ENCODE measurements around the gene MAP3K20. TPM values are rescaled to one million over a fixed set of nuclear protein-coding genes. Genes with fewer than 3 reads are reported as not detected.
A peak's percentile ranks its signal among the peaks of the same experiment; 100 is the strongest.
"Not testable (repeated sequence)": the region's sequence is repeated elsewhere in the genome, so short reads cannot be mapped to it uniquely, and the experiment has no call there.

Gene MAP3K20
- total RNA-seq, 1 experiment from 2014 or later, result 32.8 TPM

GRCh38 chr2:173157676-173158293 lies 82.1 kb downstream of the MAP3K20 start:
- peaks cover 4% of the 10 kb centered on the region for H3K36me3 ChIP-seq
- no peaks in the 10 kb centered on the region for H3K9me3 ChIP-seq
- no peak overlapping the region for H3K4me3 ChIP-seq
- no peak for DNase-seq
- no peaks in the 10 kb centered on the region for H3K27me3 ChIP-seq

- H3K4me3 ChIP-seq, result no peak overlapping the region
- DNase-seq, result peak; percentile 94
Measured at GRCh38 chr2:173159791-173160463, 84.3 kb downstream of the MAP3K20 start.

GRCh38 chr2:173160618-173161017 lies 85.0 kb downstream of the MAP3K20 start:
- Histone ChIP-seq H3K27me3 (no peaks in the 10 kb centered on the region), H3K9me3 (0 out of 2 replicates have a peak, but pooled peaks cover 4% of the 10 kb centered on the region), H3K36me3 (peaks cover 7% of the 10 kb centered on the region), H3K4me3 (no peak overlapping the region)
- DNase-seq, result no peak

More at GRCh38 chr2:173159791-173160463, 84.3 kb downstream of the MAP3K20 start:
- Histone ChIP-seq H3K36me3 (peaks cover 7% of the 10 kb centered on the region), H3K27me3 (no peaks in the 10 kb centered on the region), H3K9me3 (0 out of 2 replicates have a peak, but pooled peaks cover 4% of the 10 kb centered on the region)

GRCh38 chr2:173161040-173161439 lies 85.4 kb downstream of the MAP3K20 start:
- DNase-seq, result no peak
- H3K4me3 ChIP-seq, result no peak overlapping the region

GRCh38 chr2:173161507-173161906 lies 85.9 kb downstream of the MAP3K20 start:
- Histone ChIP-seq H3K4me3 (no peak overlapping the region), H3K9me3 (0 out of 2 replicates have a peak, but pooled peaks cover 4% of the 10 kb centered on the region), H3K27me3 (no peaks in the 10 kb centered on the region), H3K36me3 (peaks cover 7% of the 10 kb centered on the region)
- no peak for DNase-seq

More at GRCh38 chr2:173161040-173161439, 85.4 kb downstream of the MAP3K20 start:
- H3K36me3 ChIP-seq, result peaks cover 7% of the 10 kb centered on the region
- no peaks in the 10 kb centered on the region for H3K27me3 ChIP-seq
- 0 out of 2 replicates have a peak, but pooled peaks cover 4% of the 10 kb centered on the region for H3K9me3 ChIP-seq

GRCh38 chr2:173163357-173163756 lies 87.7 kb downstream of the MAP3K20 start:
- DNase-seq, H3K27me3 ChIP-seq, H3K9me3 ChIP-seq, H3K4me3 ChIP-seq, H3K36me3 ChIP-seq: not testable (repeated sequence)

- Histone ChIP-seq H3K9me3 (0 out of 2 replicates have a peak, but pooled peaks cover 4% of the 10 kb centered on the region), H3K36me3 (peaks cover 7% of the 10 kb centered on the region), H3K27me3 (no peaks in the 10 kb centered on the region), H3K4me3 (no peak overlapping the region)
- DNase-seq, result no peak
Measured at GRCh38 chr2:173164396-173164795, 88.8 kb downstream of the MAP3K20 start.

GRCh38 chr2:173165443-173166238 lies 90.0 kb downstream of the MAP3K20 start:
- no peak overlapping the region for H3K4me3 ChIP-seq
- no peaks in the 10 kb centered on the region for H3K27me3 ChIP-seq
- peaks cover 7% of the 10 kb centered on the region for H3K36me3 ChIP-seq
- DNase-seq, result peak; percentile 23
- 0 out of 2 replicates have a peak, but pooled peaks cover 4% of the 10 kb centered on the region for H3K9me3 ChIP-seq

- Histone ChIP-seq H3K9me3 (no peaks in the 10 kb centered on the region), H3K36me3 (no peaks in the 10 kb centered on the region; the same call in 1 of the 2 replicates), H3K4me3 (no peak overlapping the region), H3K27me3 (no peaks in the 10 kb centered on the region)
- no peak for DNase-seq
Measured at GRCh38 chr2:173171321-173171720, 95.7 kb downstream of the MAP3K20 start.

GRCh38 chr2:173171924-173172643 lies 96.4 kb downstream of the MAP3K20 start:
- no peaks in the 10 kb centered on the region for H3K9me3 ChIP-seq
- no peak for DNase-seq
- H3K27me3 ChIP-seq, result no peaks in the 10 kb centered on the region
- H3K4me3 ChIP-seq, result no peak overlapping the region
- no peaks in the 10 kb centered on the region; the same call in 1 of the 2 replicates for H3K36me3 ChIP-seq

GRCh38 chr2:173174339-173174738 lies 98.7 kb downstream of the MAP3K20 start:
- not testable (repeated sequence) for H3K27me3 ChIP-seq, DNase-seq, H3K9me3 ChIP-seq, H3K4me3 ChIP-seq, H3K36me3 ChIP-seq

GRCh38 chr2:173175222-173175621 lies 99.6 kb downstream of the MAP3K20 start:
- H3K27me3 ChIP-seq, result no peaks in the 10 kb centered on the region
- peak; percentile 52 for DNase-seq

GRCh38 chr2:173181982-173182381 lies 106.3 kb downstream of the MAP3K20 start:
- Histone ChIP-seq H3K36me3 (no peaks in the 10 kb centered on the region), H3K27me3 (no peaks in the 10 kb centered on the region), H3K9me3 (no peaks in the 10 kb centered on the region), H3K4me3 (no peak overlapping the region)
- no peak for DNase-seq

More at GRCh38 chr2:173175222-173175621, 99.6 kb downstream of the MAP3K20 start:
- H3K4me3 ChIP-seq, result no peak overlapping the region
- H3K36me3 ChIP-seq, result no peaks in the 10 kb centered on the region; the same call in 1 of the 2 replicates
- H3K9me3 ChIP-seq, result no peaks in the 10 kb centered on the region

GRCh38 chr2:173184031-173185004 lies 108.7 kb downstream of the MAP3K20 start:
- DNase-seq, result peak; percentile 95
- no peaks in the 10 kb centered on the region for H3K27me3 ChIP-seq
- peaks cover 3% of the 10 kb centered on the region; the same call in 1 of the 2 replicates for H3K36me3 ChIP-seq
- H3K4me3 ChIP-seq, result no peak overlapping the region
- no peaks in the 10 kb centered on the region for H3K9me3 ChIP-seq

GRCh38 chr2:173185437-173185836 lies 109.8 kb downstream of the MAP3K20 start:
- Histone ChIP-seq H3K9me3 (no peaks in the 10 kb centered on the region), H3K36me3 (peaks cover 12% of the 10 kb centered on the region), H3K27me3 (no peaks in the 10 kb centered on the region), H3K4me3 (no peak overlapping the region)
- no peak for DNase-seq

Measured in MG63 (cell line).